Astrocyte (in vitro differentiated cells and primary cell): ENCODE results near the gene PCCA. TPM values are rescaled to one million over a fixed set of nuclear protein-coding genes. Genes with fewer than 3 reads are reported as not detected.

Source experiments
- DNase-seq: peaks from one replicate; pipeline ENCODE4 v3.0.0-alpha.2; 2010; ENCODE audit warnings: low read depth
- FAIRE-seq: peaks from 2 replicates; lab custom pipeline; 2011; peaks lifted over from hg19 to GRCh38; lab: Jason Lieb, UNC
- H2AFZ ChIP-seq: 2 replicates; pipeline ENCODE4 v1.6.0; 2012; ENCODE audit warnings: low read depth, low read length, inconsistent platforms
- H3K27ac ChIP-seq: 2 replicates; pipeline ENCODE4 v1.5.1; 2011; ENCODE audit warnings: low read depth, low read length, inconsistent platforms
- H3K27me3 ChIP-seq: 2 replicates; pipeline ENCODE4 v1.6.0; 2011; ENCODE audit warnings: low read length, inconsistent platforms; ENCODE audit not compliant: insufficient read depth
- H3K36me3 ChIP-seq: 2 replicates; pipeline ENCODE4 v1.5.1; 2011; ENCODE audit warnings: low read length, inconsistent platforms; ENCODE audit not compliant: insufficient read depth
- H3K4me1 ChIP-seq: 2 replicates; pipeline ENCODE4 v1.5.1; 2011; ENCODE audit warnings: low read length, inconsistent platforms; ENCODE audit not compliant: insufficient read depth
- H3K4me2 ChIP-seq: 2 replicates; pipeline ENCODE4 v1.6.0; 2012; ENCODE audit warnings: low read length, inconsistent platforms
- H3K4me3 ChIP-seq: 2 replicates; pipeline ENCODE4 v1.5.1; 2011; ENCODE audit warnings: low read depth, mild to moderate bottlenecking, low read length, inconsistent platforms; ENCODE audit not compliant: insufficient read depth
- H3K79me2 ChIP-seq: 2 replicates; pipeline ENCODE4 v1.6.0; 2012; ENCODE audit warnings: mild to moderate bottlenecking, low read length, inconsistent platforms; ENCODE audit not compliant: insufficient read depth
- H3K9ac ChIP-seq: 2 replicates; pipeline ENCODE4 v1.6.0; 2012; ENCODE audit warnings: mild to moderate bottlenecking, low read length, inconsistent platforms
- H3K9me3 ChIP-seq: 2 replicates; pipeline ENCODE4 v1.5.1; 2012; ENCODE audit warnings: low read depth, mild to moderate bottlenecking, low read length, inconsistent platforms; ENCODE audit not compliant: insufficient read depth
- H4K20me1 ChIP-seq: 2 replicates; pipeline ENCODE4 v1.6.0; 2012; ENCODE audit warnings: low read length, inconsistent platforms; ENCODE audit not compliant: insufficient read depth
- H3K27ac Mint-ChIP-seq: one replicate; pipeline ENCODE4 v1.8.0; 2021; ENCODE audit warnings: mild to moderate bottlenecking, mixed read lengths; ENCODE audit not compliant: unreplicated experiment
- H3K27me3 Mint-ChIP-seq: one replicate; pipeline ENCODE4 v1.8.0; 2021; ENCODE audit warnings: low read depth, mixed read lengths; ENCODE audit not compliant: unreplicated experiment
- H3K36me3 Mint-ChIP-seq: one replicate; pipeline ENCODE4 v1.8.0; 2021; ENCODE audit warnings: low read depth, mixed read lengths; ENCODE audit not compliant: unreplicated experiment
- H3K4me1 Mint-ChIP-seq: one replicate; pipeline ENCODE4 v1.8.0; 2021; ENCODE audit warnings: low read depth, mixed read lengths; ENCODE audit not compliant: unreplicated experiment
- H3K4me3 Mint-ChIP-seq: one replicate; pipeline ENCODE4 v1.8.0; 2021; ENCODE audit warnings: mild to moderate bottlenecking, moderate library complexity, mixed read lengths; ENCODE audit not compliant: unreplicated experiment
- H3K9me3 Mint-ChIP-seq: one replicate; pipeline ENCODE4 v1.8.0; 2021; ENCODE audit warnings: mild to moderate bottlenecking, mixed read lengths; ENCODE audit not compliant: unreplicated experiment
- EZH2 ChIP-seq: IDR thresholded peaks from 2 replicates; pipeline ENCODE4 v1.6.1; 2012; ENCODE audit warnings: mild to moderate bottlenecking, low read length, inconsistent platforms; ENCODE audit not compliant: insufficient read depth
- total RNA-seq: library from RNA; stranded (reverse); gene quantifications from 2 replicates; pipeline ENCODE4 v1.2.1, GENCODE V29; 2021
- TF ChIP-seq, protein P1 (sequence below): IDR thresholded peaks from 2 replicates; pipeline ENCODE4 v1.5.1; 2011; ENCODE audit warnings: low read depth, mild to moderate bottlenecking, inconsistent platforms, low read length, moderate library complexity; ENCODE audit not compliant: insufficient read depth

PCCA gene
- total RNA-seq, 1 donor from 2014 or later = 13.9 TPM

DNA sequence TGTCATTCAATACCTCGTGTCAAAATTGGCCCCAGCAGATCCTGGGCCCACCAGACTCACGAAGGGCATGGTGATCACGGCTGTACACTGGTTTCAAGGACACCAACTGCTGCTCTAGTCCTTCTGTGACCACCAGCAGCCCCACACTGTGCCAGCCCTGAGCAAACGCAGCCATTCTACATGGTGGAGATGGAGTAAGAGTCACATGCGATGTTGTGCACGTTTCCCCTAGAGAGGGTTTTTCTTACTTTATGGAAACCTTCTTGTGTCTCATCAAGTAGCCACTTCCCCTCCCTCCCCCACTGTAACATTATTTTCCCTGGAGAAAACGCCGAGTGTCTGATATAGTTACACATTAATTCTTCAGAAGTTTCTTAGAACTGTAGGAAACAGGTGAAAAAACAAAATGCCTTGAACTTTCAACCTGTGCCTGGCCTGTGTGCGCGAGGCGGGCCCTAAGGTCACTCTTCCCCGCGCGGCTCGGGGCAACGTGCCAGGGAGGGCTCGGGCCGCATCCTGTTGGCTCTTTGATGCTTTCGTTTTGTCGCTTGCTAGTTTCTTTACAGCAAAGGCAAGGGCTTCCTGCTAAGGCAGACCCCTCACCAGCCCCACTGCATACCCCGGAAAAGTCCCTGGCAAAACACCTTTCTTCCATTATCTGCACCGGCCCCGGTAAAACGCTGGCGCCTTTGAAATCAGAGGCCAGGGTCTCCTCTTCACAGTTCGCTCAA lies 455.1 kb downstream of the PCCA start:
- Histone ChIP-seq H3K4me3 (no peak overlapping the region), H3K4me2 (peak overlapping the region; percentile 48), H2AFZ (no peak overlapping the region), H3K4me1 (peaks cover 4% of the 10 kb centered on the region), H3K36me3 (no peaks in the 10 kb centered on the region), H3K9me3 (no peaks in the 10 kb centered on the region), H4K20me1 (peaks cover 3% of the 10 kb centered on the region), H3K9ac (no peak overlapping the region), H3K27me3 (no peaks in the 10 kb centered on the region), H3K79me2 (no peaks in the 10 kb centered on the region), H3K27ac (no peak overlapping the region)
- TF ChIP-seq EZH2 = no peak
- TF ChIP-seq, protein P1, sequence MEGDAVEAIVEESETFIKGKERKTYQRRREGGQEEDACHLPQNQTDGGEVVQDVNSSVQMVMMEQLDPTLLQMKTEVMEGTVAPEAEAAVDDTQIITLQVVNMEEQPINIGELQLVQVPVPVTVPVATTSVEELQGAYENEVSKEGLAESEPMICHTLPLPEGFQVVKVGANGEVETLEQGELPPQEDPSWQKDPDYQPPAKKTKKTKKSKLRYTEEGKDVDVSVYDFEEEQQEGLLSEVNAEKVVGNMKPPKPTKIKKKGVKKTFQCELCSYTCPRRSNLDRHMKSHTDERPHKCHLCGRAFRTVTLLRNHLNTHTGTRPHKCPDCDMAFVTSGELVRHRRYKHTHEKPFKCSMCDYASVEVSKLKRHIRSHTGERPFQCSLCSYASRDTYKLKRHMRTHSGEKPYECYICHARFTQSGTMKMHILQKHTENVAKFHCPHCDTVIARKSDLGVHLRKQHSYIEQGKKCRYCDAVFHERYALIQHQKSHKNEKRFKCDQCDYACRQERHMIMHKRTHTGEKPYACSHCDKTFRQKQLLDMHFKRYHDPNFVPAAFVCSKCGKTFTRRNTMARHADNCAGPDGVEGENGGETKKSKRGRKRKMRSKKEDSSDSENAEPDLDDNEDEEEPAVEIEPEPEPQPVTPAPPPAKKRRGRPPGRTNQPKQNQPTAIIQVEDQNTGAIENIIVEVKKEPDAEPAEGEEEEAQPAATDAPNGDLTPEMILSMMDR = no peak
- no peaks in the 10 kb centered on the region for H3K4me1 Mint-ChIP-seq
- no peak overlapping the region for H3K4me3 Mint-ChIP-seq
- H3K27ac Mint-ChIP-seq = no peak overlapping the region
- FAIRE-seq (no peak), DNase-seq (no peak)
- H3K27me3 Mint-ChIP-seq = no peaks in the 10 kb centered on the region
- no peaks in the 10 kb centered on the region for H3K36me3 Mint-ChIP-seq
- H3K9me3 Mint-ChIP-seq = no peaks in the 10 kb centered on the region

DNA sequence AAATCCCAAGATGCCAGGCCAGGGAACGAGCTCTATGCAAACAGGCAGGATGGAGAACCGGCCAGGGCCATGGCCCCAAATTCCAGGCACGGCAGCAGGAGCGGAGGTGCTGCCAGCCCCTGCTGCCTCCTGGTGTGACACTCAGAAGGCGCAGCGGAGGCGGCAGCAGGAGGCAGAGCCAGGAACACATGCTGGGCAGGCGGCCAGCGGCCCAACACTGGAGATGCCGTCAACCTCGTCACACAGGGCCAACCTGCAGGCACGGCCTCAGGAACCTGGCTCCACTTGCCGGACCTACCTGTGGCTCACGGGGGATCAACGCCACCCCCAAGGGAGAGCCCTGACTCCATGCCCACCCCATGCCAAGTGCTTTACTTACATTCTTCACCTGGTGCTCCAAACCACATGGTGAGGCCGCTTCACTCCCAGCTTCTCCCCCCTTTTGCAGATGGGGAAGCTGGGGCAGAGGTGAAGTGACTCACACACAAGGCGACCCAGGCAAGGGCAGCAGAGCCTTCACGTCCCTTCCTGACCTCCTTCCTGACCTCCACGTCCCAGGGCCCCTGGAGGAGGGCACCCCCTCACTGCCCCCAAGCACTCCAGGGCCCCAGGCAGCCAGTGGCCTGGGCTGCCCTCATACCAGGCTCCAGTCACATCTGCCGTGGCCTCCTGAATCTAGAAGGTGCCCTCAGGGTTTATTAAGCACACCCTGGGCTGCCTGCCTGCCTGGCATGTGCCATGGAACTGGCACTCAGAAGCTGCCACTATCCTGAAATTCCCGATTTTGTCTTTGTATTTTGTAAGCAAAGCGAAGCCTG lies 456.2 kb downstream of the PCCA start:
- Histone ChIP-seq H3K27ac (no peak overlapping the region), H3K79me2 (no peaks in the 10 kb centered on the region), H3K9me3 (no peaks in the 10 kb centered on the region), H2AFZ (no peak overlapping the region), H3K27me3 (no peaks in the 10 kb centered on the region), H3K4me1 (peaks cover 6% of the 10 kb centered on the region), H3K4me2 (peak overlapping the region; percentile 48), H3K36me3 (no peaks in the 10 kb centered on the region), H3K9ac (no peak overlapping the region), H4K20me1 (peaks cover 3% of the 10 kb centered on the region), H3K4me3 (no peak overlapping the region)
- Mint-ChIP-seq H3K27ac (no peak overlapping the region), H3K4me3 (no peak overlapping the region), H3K36me3 (no peaks in the 10 kb centered on the region), H3K4me1 (no peaks in the 10 kb centered on the region), H3K27me3 (no peaks in the 10 kb centered on the region), H3K9me3 (no peaks in the 10 kb centered on the region)
- FAIRE-seq (no peak), DNase-seq (no peak)
- TF ChIP-seq EZH2 = no peak
- TF ChIP-seq, protein P1 = no peak
